PC-3 (cell line): ENCODE measurements around the gene GPC5.

Experiments used
- EZH2phosphoT487 ChIP-seq: fragments of 300-600 bp; sonication (generic); IDR thresholded peaks from 2 replicates; pipeline ENCODE4 v1.6.1; 2018; ENCODE audit warnings: mild to moderate bottlenecking, antibody characterized with exemption, low read length, borderline replicate concordance
- TF ChIP-seq, protein P1 (sequence below): fragments of 300-600 bp; sonication (generic); conservative IDR thresholded peaks from 2 replicates; pipeline ENCODE4 v1.5.1; 2017; ENCODE audit warnings: antibody characterized with exemption, low read depth, mild to moderate bottlenecking, low read length

DNA sequence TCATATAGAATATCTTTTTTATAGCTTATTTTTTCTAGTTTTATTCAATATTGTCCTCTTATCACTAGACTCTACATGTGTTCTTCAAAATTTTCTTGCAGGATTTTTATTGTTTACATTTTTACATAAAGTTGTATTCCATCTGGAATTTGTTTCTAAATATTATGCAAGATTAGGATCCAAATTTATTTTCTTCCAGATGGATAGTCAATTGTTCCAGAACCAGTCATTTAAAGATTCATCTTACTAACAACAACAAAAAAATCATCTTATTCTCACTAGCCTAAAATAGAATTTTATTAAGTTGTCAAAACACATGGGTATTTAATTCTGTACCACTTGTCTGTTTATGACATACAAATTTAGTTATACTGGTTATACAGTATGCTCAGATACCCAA lies 1437.8 kb downstream of the GPC5 start:
- TF ChIP-seq, protein P1, sequence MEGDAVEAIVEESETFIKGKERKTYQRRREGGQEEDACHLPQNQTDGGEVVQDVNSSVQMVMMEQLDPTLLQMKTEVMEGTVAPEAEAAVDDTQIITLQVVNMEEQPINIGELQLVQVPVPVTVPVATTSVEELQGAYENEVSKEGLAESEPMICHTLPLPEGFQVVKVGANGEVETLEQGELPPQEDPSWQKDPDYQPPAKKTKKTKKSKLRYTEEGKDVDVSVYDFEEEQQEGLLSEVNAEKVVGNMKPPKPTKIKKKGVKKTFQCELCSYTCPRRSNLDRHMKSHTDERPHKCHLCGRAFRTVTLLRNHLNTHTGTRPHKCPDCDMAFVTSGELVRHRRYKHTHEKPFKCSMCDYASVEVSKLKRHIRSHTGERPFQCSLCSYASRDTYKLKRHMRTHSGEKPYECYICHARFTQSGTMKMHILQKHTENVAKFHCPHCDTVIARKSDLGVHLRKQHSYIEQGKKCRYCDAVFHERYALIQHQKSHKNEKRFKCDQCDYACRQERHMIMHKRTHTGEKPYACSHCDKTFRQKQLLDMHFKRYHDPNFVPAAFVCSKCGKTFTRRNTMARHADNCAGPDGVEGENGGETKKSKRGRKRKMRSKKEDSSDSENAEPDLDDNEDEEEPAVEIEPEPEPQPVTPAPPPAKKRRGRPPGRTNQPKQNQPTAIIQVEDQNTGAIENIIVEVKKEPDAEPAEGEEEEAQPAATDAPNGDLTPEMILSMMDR = no peak
- no peak for TF ChIP-seq EZH2phosphoT487
